Measurements from ENCODE around the gene SLC12A8.

SLC12A8 gene

DNA sequence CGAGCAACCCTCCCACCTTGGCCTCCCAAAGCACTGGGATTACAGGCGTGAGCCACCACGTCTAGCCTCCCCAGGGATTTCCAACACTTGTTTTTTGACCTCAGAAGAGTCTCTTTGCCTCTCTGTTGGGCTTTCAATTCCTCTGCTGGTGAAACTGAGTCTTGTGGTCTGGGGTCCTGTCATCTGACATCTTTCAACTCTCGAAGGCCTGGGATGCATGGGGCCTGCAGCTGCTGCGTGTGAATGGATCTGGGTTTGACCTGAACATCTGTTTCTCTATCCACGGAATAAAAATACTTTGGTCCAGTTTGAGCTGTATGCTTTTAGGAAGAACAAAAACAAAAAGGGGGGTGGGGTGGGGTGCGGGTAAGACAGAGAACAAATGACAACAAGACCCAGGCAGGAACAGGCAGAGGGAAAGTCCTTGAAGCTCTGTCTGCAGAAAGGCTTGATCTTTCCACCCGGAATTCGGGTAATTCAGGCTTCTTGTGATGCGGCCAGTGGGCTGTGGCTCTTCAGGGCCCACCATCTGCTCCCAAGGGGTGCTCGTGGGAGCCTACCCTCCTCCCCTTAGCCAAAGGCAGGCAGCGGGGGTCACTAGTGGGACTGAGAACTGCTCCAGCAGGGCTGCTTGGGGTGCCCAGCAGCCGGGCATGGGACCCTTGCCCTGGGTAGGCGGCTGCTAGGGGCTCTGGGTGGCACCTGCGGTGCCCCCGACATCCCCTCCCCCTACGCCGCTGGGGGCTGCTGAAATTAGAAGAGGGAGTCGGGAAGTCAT, 71.5 kb downstream of the SLC12A8 start:
- H3K9ac ChIP-seq (ENCODE audit: low read depth, low read length) = peak overlapping the region; percentile 1; the same call in 1 of the 2 replicates
- peaks cover 40% of the 10 kb centered on the region for H3K4me1 ChIP-seq (ENCODE audit: insufficient read depth, low read length)
- no peak overlapping the region for H3K27ac ChIP-seq (ENCODE audit: low read length)
- no peaks in the 10 kb centered on the region for H3K9me3 ChIP-seq (ENCODE audit: insufficient read depth, low read depth, low read length)
- peaks cover 37% of the 10 kb centered on the region for H3K27me3 ChIP-seq (ENCODE audit: insufficient read depth, low read length)
- H3K36me3 ChIP-seq (ENCODE audit: insufficient read depth, low read depth, low read length) = no peaks in the 10 kb centered on the region
- H3K4me3 ChIP-seq (ENCODE audit: low read length) = peak overlapping the region; percentile 55; the same call in 1 of the 2 replicates

DNA sequence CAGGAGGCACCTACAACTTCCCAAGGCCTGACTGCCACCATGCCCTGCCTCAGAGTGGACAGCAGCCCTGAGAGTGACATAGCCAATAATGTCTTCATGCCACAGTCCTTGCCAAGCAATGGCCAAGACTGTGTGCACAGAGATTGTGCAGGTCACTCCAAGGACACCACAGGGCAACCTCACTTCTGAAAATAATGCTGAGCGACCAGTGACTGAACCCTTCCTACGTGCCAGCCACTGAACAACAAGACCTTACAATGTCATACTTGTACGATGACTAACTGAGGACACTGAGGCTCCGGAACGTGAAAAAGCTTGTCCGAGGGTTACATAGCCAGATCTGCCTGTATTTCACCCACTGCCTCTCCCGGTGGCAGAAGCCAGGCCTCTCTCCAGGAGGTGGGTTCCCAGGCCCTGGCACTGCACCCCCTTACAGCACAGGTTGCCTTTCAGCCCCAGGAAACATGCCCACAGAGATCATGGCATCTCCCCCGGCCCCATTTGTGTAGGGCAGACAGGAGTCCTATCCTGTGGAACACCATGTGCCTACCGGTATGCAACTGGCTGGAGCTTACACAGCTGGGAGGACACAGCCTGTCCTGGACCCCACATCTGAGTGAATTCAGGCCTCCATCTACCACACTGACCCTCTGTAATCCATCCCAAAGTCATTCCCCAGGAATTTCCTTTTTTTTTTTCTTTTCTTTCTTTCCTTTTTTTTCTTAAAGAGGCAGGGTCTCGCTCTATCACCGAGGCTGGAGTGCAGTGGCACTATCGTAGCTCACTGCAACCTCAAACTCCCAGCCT, 72.3 kb downstream of the SLC12A8 start:
- Histone ChIP-seq H3K9me3 (ENCODE audit: insufficient read depth, low read depth, low read length) (no peaks in the 10 kb centered on the region), H3K4me1 (ENCODE audit: insufficient read depth, low read length) (peaks cover 40% of the 10 kb centered on the region), H3K36me3 (ENCODE audit: insufficient read depth, low read depth, low read length) (no peaks in the 10 kb centered on the region), H3K27me3 (ENCODE audit: insufficient read depth, low read length) (peaks cover 37% of the 10 kb centered on the region), H3K27ac (ENCODE audit: low read length) (no peak overlapping the region), H3K9ac (ENCODE audit: low read depth, low read length) (no peak overlapping the region), H3K4me3 (ENCODE audit: low read length) (no peak overlapping the region)

- H3K4me1 ChIP-seq (ENCODE audit: insufficient read depth, low read length) = peaks cover 33% of the 10 kb centered on the region
- peaks cover 37% of the 10 kb centered on the region for H3K27me3 ChIP-seq (ENCODE audit: insufficient read depth, low read length)
- no peak overlapping the region for H3K4me3 ChIP-seq (ENCODE audit: low read length)
- no peaks in the 10 kb centered on the region for H3K36me3 ChIP-seq (ENCODE audit: insufficient read depth, low read depth, low read length)
- no peak overlapping the region for H3K9ac ChIP-seq (ENCODE audit: low read depth, low read length)
- no peaks in the 10 kb centered on the region for H3K9me3 ChIP-seq (ENCODE audit: insufficient read depth, low read depth, low read length)
- H3K27ac ChIP-seq (ENCODE audit: low read length) = no peak overlapping the region
These were observed 73.2 kb downstream of the SLC12A8 start for GRCh38 chr3:125139386-125139785.

GRCh38 chr3:125137358-125138033, 75.1 kb downstream of the SLC12A8 start:
- H3K4me3 ChIP-seq (ENCODE audit: low read length) = no peak overlapping the region
- H3K9ac ChIP-seq (ENCODE audit: low read depth, low read length) = no peak overlapping the region
- peaks cover 26% of the 10 kb centered on the region for H3K27me3 ChIP-seq (ENCODE audit: insufficient read depth, low read length)
- H3K9me3 ChIP-seq (ENCODE audit: insufficient read depth, low read depth, low read length) = no peaks in the 10 kb centered on the region
- H3K27ac ChIP-seq (ENCODE audit: low read length) = no peak overlapping the region
- peaks cover 15% of the 10 kb centered on the region for H3K4me1 ChIP-seq (ENCODE audit: insufficient read depth, low read length)
- no peaks in the 10 kb centered on the region for H3K36me3 ChIP-seq (ENCODE audit: insufficient read depth, low read depth, low read length)

GRCh38 chr3:125136966-125137357, 75.6 kb downstream of the SLC12A8 start:
- peaks cover 9% of the 10 kb centered on the region for H3K4me1 ChIP-seq (ENCODE audit: insufficient read depth, low read length)
- H3K27me3 ChIP-seq (ENCODE audit: insufficient read depth, low read length) = peaks cover 21% of the 10 kb centered on the region
- H3K9me3 ChIP-seq (ENCODE audit: insufficient read depth, low read depth, low read length) = no peaks in the 10 kb centered on the region
- H3K36me3 ChIP-seq (ENCODE audit: insufficient read depth, low read depth, low read length) = no peaks in the 10 kb centered on the region
- no peak overlapping the region for H3K27ac ChIP-seq (ENCODE audit: low read length)
- H3K9ac ChIP-seq (ENCODE audit: low read depth, low read length) = no peak overlapping the region
- H3K4me3 ChIP-seq (ENCODE audit: low read length) = no peak overlapping the region

DNA sequence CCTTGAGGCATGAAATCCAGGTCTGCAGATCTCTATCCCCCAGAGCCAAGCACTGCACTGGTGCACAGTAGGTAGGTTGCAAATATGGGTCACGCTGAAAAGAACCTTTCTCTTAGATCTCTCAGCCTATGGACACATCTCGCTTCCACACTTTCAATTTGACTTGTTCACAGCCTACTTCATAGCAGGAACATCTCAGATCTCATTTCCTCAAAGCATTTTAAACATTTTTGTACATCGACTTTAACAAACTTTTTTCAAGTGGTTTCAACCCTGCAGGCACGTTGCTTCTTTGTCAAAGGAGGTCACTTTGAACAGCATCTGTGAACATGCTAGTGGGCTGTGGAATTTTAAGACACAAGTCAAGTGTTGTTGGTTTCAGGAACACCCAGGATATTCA, 76.0 kb downstream of the SLC12A8 start:
- Histone ChIP-seq H3K36me3 (ENCODE audit: insufficient read depth, low read depth, low read length) (no peaks in the 10 kb centered on the region), H3K27ac (ENCODE audit: low read length) (no peak overlapping the region), H3K27me3 (ENCODE audit: insufficient read depth, low read length) (peaks cover 16% of the 10 kb centered on the region), H3K4me1 (ENCODE audit: insufficient read depth, low read length) (peaks cover 9% of the 10 kb centered on the region), H3K4me3 (ENCODE audit: low read length) (no peak overlapping the region), H3K9ac (ENCODE audit: low read depth, low read length) (no peak overlapping the region), H3K9me3 (ENCODE audit: insufficient read depth, low read depth, low read length) (no peaks in the 10 kb centered on the region)

- H3K9ac ChIP-seq (ENCODE audit: low read depth, low read length) = no peak overlapping the region
- H3K27ac ChIP-seq (ENCODE audit: low read length) = no peak overlapping the region
- H3K4me3 ChIP-seq (ENCODE audit: low read length) = no peak overlapping the region
- H3K36me3 ChIP-seq (ENCODE audit: insufficient read depth, low read depth, low read length) = no peaks in the 10 kb centered on the region
- H3K4me1 ChIP-seq (ENCODE audit: insufficient read depth, low read length) = no peaks in the 10 kb centered on the region
- 0 out of 2 replicates have a peak, but pooled peaks cover under 1% of the 10 kb centered on the region for H3K27me3 ChIP-seq (ENCODE audit: insufficient read depth, low read length)
- H3K9me3 ChIP-seq (ENCODE audit: insufficient read depth, low read depth, low read length) = no peaks in the 10 kb centered on the region
These were observed 77.6 kb downstream of the SLC12A8 start for GRCh38 chr3:125134952-125135351.

GRCh38 chr3:125132815-125133214, 79.7 kb downstream of the SLC12A8 start:
- Histone ChIP-seq H3K27me3 (ENCODE audit: insufficient read depth, low read length) (no peaks in the 10 kb centered on the region), H3K36me3 (ENCODE audit: insufficient read depth, low read depth, low read length) (no peaks in the 10 kb centered on the region), H3K9ac (ENCODE audit: low read depth, low read length) (no peak overlapping the region), H3K4me3 (ENCODE audit: low read length) (no peak overlapping the region), H3K4me1 (ENCODE audit: insufficient read depth, low read length) (no peaks in the 10 kb centered on the region), H3K9me3 (ENCODE audit: insufficient read depth, low read depth, low read length) (no peaks in the 10 kb centered on the region), H3K27ac (ENCODE audit: low read length) (no peak overlapping the region)

- Histone ChIP-seq H3K4me1 (ENCODE audit: insufficient read depth, low read length) (no peaks in the 10 kb centered on the region), H3K4me3 (ENCODE audit: low read length) (no peak overlapping the region), H3K36me3 (ENCODE audit: insufficient read depth, low read depth, low read length) (no peaks in the 10 kb centered on the region), H3K9me3 (ENCODE audit: insufficient read depth, low read depth, low read length) (no peaks in the 10 kb centered on the region), H3K27me3 (ENCODE audit: insufficient read depth, low read length) (no peaks in the 10 kb centered on the region), H3K9ac (ENCODE audit: low read depth, low read length) (no peak overlapping the region), H3K27ac (ENCODE audit: low read length) (no peak overlapping the region)
These were observed 83.0 kb downstream of the SLC12A8 start for GRCh38 chr3:125129512-125129997.

DNA sequence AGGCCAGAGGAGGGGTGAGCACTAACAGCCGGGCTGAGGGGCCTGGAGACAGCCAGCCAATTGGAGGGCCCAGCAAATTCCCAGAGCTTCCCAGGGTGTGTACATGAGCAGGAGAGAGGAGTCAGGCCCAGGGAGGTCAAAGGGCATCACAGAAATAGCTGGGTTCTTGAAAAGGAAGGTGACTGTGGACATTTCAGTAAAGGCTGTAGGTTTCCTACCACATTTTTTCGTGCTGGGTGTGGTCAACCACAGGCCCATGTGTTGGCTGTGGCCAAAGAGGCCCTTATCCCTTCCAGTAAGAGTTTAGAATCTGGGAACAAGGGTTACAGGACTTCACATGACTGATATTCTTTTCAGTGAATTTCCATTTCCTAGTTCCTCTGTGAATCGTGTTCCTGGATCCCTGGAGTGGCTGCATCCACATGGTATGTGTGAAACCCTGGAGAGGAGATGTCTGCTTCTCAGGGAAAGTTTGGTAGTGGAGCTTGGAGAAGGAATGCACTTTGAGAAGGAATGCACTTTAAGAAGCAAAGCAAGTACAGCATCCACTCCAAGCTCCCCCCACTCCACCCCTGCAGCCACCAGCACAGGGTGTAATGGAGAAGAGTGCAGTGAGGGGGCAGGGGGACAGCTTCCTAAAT, 83.6 kb downstream of the SLC12A8 start:
- no peaks in the 10 kb centered on the region for H3K36me3 ChIP-seq (ENCODE audit: insufficient read depth, low read depth, low read length)
- H3K27me3 ChIP-seq (ENCODE audit: insufficient read depth, low read length) = no peaks in the 10 kb centered on the region
- no peak overlapping the region for H3K9ac ChIP-seq (ENCODE audit: low read depth, low read length)
- H3K4me3 ChIP-seq (ENCODE audit: low read length) = no peak overlapping the region
- H3K4me1 ChIP-seq (ENCODE audit: insufficient read depth, low read length) = peaks cover under 1% of the 10 kb centered on the region
- H3K9me3 ChIP-seq (ENCODE audit: insufficient read depth, low read depth, low read length) = no peaks in the 10 kb centered on the region
- H3K27ac ChIP-seq (ENCODE audit: low read length) = no peak overlapping the region

DNA sequence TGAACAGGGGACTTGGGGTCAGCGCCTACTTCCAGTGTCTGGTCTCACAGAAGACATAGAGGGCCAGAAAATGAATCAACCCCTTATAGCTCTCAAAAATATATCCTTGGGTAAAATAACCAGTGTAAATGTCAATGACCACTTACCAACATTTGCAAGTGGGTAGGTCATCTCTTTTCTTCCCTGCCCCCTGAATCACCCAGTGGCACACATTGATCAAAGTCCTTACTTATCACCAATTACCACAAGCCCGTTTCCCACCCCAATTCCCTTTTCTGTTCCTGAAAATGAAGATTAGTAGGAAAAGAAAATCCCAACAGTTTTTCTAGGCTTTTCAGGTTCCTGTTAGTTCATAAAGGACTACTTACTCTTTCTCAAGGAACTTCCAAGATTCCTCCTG, 86.2 kb downstream of the SLC12A8 start:
- Histone ChIP-seq H3K36me3 (ENCODE audit: insufficient read depth, low read depth, low read length) (no peaks in the 10 kb centered on the region), H3K4me3 (ENCODE audit: low read length) (no peak overlapping the region), H3K27me3 (ENCODE audit: insufficient read depth, low read length) (no peaks in the 10 kb centered on the region), H3K27ac (ENCODE audit: low read length) (no peak overlapping the region), H3K9ac (ENCODE audit: low read depth, low read length) (no peak overlapping the region), H3K4me1 (ENCODE audit: insufficient read depth, low read length) (peaks cover 17% of the 10 kb centered on the region), H3K9me3 (ENCODE audit: insufficient read depth, low read depth, low read length) (no peaks in the 10 kb centered on the region)

All from iPS-20b (cell line).